K562 (cell line): ENCODE measurements around the gene SLC24A4. TPM values are rescaled to one million over a fixed set of nuclear protein-coding genes. Genes with fewer than 3 reads are reported as not detected.

Experiments
- ATAC-seq: fragments of 200-7000 bp; cut with Tn5 transposase; 3 replicates; pipeline ENCODE4 v1.9.1; 2020; ENCODE audit warnings: moderate library complexity
- BruUV-seq: library from RNA; stranded (reverse); fragments of 400-500 nt; replicated peaks from 2 replicates; lab custom pipeline; 2021; lab: Mats Ljungman, UMichigan
- CTCF ChIA-PET: fragments of 300-600 bp; formaldehyde crosslinking; extraction: SDS; loops from one replicate; lab custom pipeline; 2021; ENCODE audit warnings: low intra/inter-chr PET ratio; lab: Yijun Ruan, JAX
- POLR2A ChIA-PET: fragments of 300-600, 350-650 bp; sonication (Branson Sonifier 250); formaldehyde crosslinking; extraction: SDS; loops from one replicate; lab custom pipeline; 2021; ENCODE audit warnings: antibody characterized with exemption, inconsistent platforms; lab: Yijun Ruan, JAX
- DNase-seq, 4 experiments: peaks; one replicate each; pipeline versions ENCODE4 v3.0.0 to v3.0.0-alpha.2; 2011 to 2018; ENCODE audit warnings: low spot score in 3 of 4, mixed read lengths in 3 of 4; ENCODE audit errors: extremely low read depth in 1 of 4
- FAIRE-seq: peaks from 2 replicates; lab custom pipeline; 2011; peaks lifted over from hg19 to GRCh38; lab: Jason Lieb, UNC
- H2AFZ ChIP-seq: 2 replicates; pipeline ENCODE4 v1.6.0; 2011; ENCODE audit warnings: low read depth, low read length, control low read depth, inconsistent platforms
- H3K27ac ChIP-seq: fragments of 200-600 bp; 3 replicates; pipeline ENCODE4 v1.8.0; 2011; ENCODE audit warnings: low read depth, mild to moderate bottlenecking, control low read depth, inconsistent platforms, low read length, moderate library complexity, mixed read lengths; ENCODE audit errors: extremely low read depth
- H3K27me3 ChIP-seq, 2 experiments: fragments of 300-600 bp in 1 of 2; 2 replicates in 1 of 2; 3 replicates in 1 of 2; pipeline versions ENCODE4 v1.6.0 to v1.8.0; 2011; ENCODE audit warnings: inconsistent platforms in 2 of 2, low read length in 2 of 2, mild to moderate bottlenecking in 1 of 2, mixed read lengths in 1 of 2, moderate library complexity in 1 of 2; ENCODE audit not compliant: control insufficient read depth in 2 of 2, insufficient read depth in 2 of 2
- H3K36me3 ChIP-seq: fragments of 300-600 bp; 3 replicates; pipeline ENCODE4 v1.8.0; 2011; ENCODE audit warnings: mild to moderate bottlenecking, low read length, inconsistent platforms; ENCODE audit not compliant: control insufficient read depth, insufficient read depth
- H3K4me1 ChIP-seq, 2 experiments: fragments of 200-600 bp in 1 of 2; replicated peaks in 1 of 2; 2 replicates in 1 of 2; 3 replicates in 1 of 2; pipeline versions ENCODE4 v1.5.1 to v1.8.0; 2011; ENCODE audit warnings: inconsistent platforms in 2 of 2, low read length in 2 of 2, mild to moderate bottlenecking in 1 of 2, mixed read lengths in 1 of 2, moderate library complexity in 1 of 2; ENCODE audit not compliant: control insufficient read depth in 2 of 2, insufficient read depth in 2 of 2
- H3K4me2 ChIP-seq: 2 replicates; pipeline ENCODE4 v1.6.1; 2011; ENCODE audit warnings: low read length, control low read depth, inconsistent platforms, mixed read lengths; ENCODE audit not compliant: insufficient read depth
- H3K4me3 ChIP-seq: fragments of 200-600 bp; sonication (generic), shearing (Covaris generic); 2 replicates; pipeline ENCODE4 v1.5.1; 2016; ENCODE audit warnings: control low read depth, inconsistent platforms
- H3K79me2 ChIP-seq: fragments of 200-600 bp; 3 replicates; pipeline ENCODE4 v1.8.0; 2011; ENCODE audit warnings: low read length, inconsistent platforms; ENCODE audit not compliant: control insufficient read depth, insufficient read depth
- H3K9ac ChIP-seq, 2 experiments: 2 replicates each; pipeline versions ENCODE4 v1.6.0 to v1.6.1; 2011; ENCODE audit warnings: low read depth in 2 of 2, low read length in 2 of 2, control low read depth in 1 of 2, inconsistent platforms in 1 of 2, mild to moderate bottlenecking in 1 of 2, mixed read lengths in 1 of 2; ENCODE audit not compliant: insufficient read depth in 1 of 2
- H3K9me1 ChIP-seq: one replicate; pipeline ENCODE4 v1.6.0; 2011; ENCODE audit warnings: inconsistent platforms, mild to moderate bottlenecking, low read length, moderate library complexity; ENCODE audit not compliant: control insufficient read depth, insufficient read depth
- H3K9me3 ChIP-seq: replicated peaks from 2 replicates; pipeline ENCODE4 v1.5.1; 2011; ENCODE audit warnings: low read depth, low read length, inconsistent platforms; ENCODE audit not compliant: control insufficient read depth, insufficient read depth
- H4K20me1 ChIP-seq: replicated peaks from 2 replicates; pipeline ENCODE4 v1.6.1; 2011; ENCODE audit warnings: low read length, inconsistent platforms, mixed read lengths; ENCODE audit not compliant: control insufficient read depth, insufficient read depth
- DMBX1 ChIP-seq: fragments of 250-450 bp; sonication (Bioruptor Pico); IDR thresholded peaks from 2 replicates; pipeline ENCODE4 v1.8.0; 2022; ENCODE audit warnings: inconsistent platforms, mild to moderate bottlenecking, moderate library complexity, borderline replicate concordance
- E2F1 ChIP-seq: sonication (generic); formaldehyde crosslinking; IDR thresholded peaks from 2 replicates; pipeline ENCODE4 v1.8.1; 2023; ENCODE audit warnings: mild to moderate bottlenecking, missing genetic modification reagents, moderate library complexity
- RBM22 ChIP-seq: fragments of 200-400 bp; formaldehyde crosslinking; IDR thresholded peaks from 2 replicates; pipeline ENCODE4 v1.6.1; 2018; ENCODE audit warnings: low read length, low read depth; ENCODE audit not compliant: poor library complexity, severe bottlenecking
- TEAD1 ChIP-seq, 2 experiments: fragments of 450-650 bp in 1 of 2; sonication (generic) in 1 of 2; formaldehyde crosslinking; IDR thresholded peaks; 2 replicates each; pipeline versions ENCODE4 v1.4.0 to v1.8.0; 2020 to 2022; ENCODE audit warnings: mild to moderate bottlenecking in 2 of 2, missing genetic modification reagents in 1 of 2
- TRIM28 ChIP-seq: fragments of 450-650 bp; IDR thresholded peaks from 2 replicates; pipeline ENCODE4 v1.6.1; 2017
- ZNF232 ChIP-seq: sonication (generic); formaldehyde crosslinking; IDR thresholded peaks from 2 replicates; pipeline ENCODE4 v1.8.0; 2022; ENCODE audit warnings: mild to moderate bottlenecking, missing genetic modification reagents
- WGBS: fragments of 100-300 bp; shearing (Covaris generic); methylation state at CpG from one replicate; pipeline ENCODE4 v1.1.6; 2016; ENCODE audit warnings: low coverage, mixed read lengths; ENCODE audit not compliant: insufficient coverage; ENCODE audit errors: missing lambda C conversion rate; 5-methylcytosine and 5-hydroxymethylcytosine counted together
- in situ Hi-C: fragments of 300-500 bp; cut with MboI; formaldehyde crosslinking; loops from 4 replicates; pipeline ENCODE4 v1.15.0; 2018; ENCODE audit warnings: inconsistent platforms, mixed read lengths
- intact Hi-C: fragments of 100-400 bp; cut with micrococcal nuclease; formaldehyde crosslinking; loops from 2 replicates; pipeline ENCODE4 v1.14.2; 2022
- polyA plus RNA-seq, 8 experiments: library from polyadenylated mRNA; depleted of rRNA in 4 of 8; stranded (reverse) in 5 of 8; unstranded in 3 of 8; fragments of >200 nt; fragmentation: Nextera tagmentation in 2 of 8; fragmentation: Illumina TruSeq in 1 of 8; extraction: Ambion mirVana in 2 of 8; extraction: Trizol in 1 of 8; gene quantifications; 2 replicates each; pipeline versions ENCODE4 v1.2.1 to v1.2.3, GENCODE V29; 2011 to 2014; ENCODE audit warnings: inconsistent platforms in 1 of 8, missing spikeins in 1 of 8
- total RNA-seq, 7 experiments: library from RNA; depleted of rRNA in 6 of 7; stranded (reverse); fragments of >200 nt in 6 of 7; fragmentation: Illumina TruSeq in 2 of 7; extraction: Trizol in 2 of 7; gene quantifications; 2 replicates each; pipeline versions ENCODE4 v1.2.1 to v1.2.3, GENCODE V29; 2011 to 2021; ENCODE audit warnings: low replicate concordance in 1 of 7

Gene SLC24A4
- total and polyA plus RNA-seq, 9 of the 15 experiments (the other 6 are each of a cell fraction or from before 2014, with no cell fraction given) = not detected

- no peak for DNase-seq
- Histone ChIP-seq H3K9me1 (no peaks in the 10 kb centered on the region), H3K4me3 (no peak overlapping the region), H3K9me3 (no peaks in the 10 kb centered on the region), H2AFZ (no peak overlapping the region), H3K27me3 (peaks cover 0 to 6% of the 10 kb centered on the region in 2 experiments; a peak in 2 of 5 replicates), H3K4me1 (no peaks in the 10 kb centered on the region), H3K27ac (no peak overlapping the region), H3K79me2 (no peaks in the 10 kb centered on the region)
- POLR2A ChIA-PET = interaction anchor here (0.6 kb wide), 1 partner anchor 11 kb away, joined by 3 read pairs; no protein-coding TSS in a partner anchor
- intact Hi-C loops (no loop called here), in situ Hi-C loops (no loop called here)
- WGBS = 0% methylated on average over 6 of the region's 8 CpGs
- no TSS peak for BruUV-seq
- no peak for ATAC-seq
- TF ChIP-seq TRIM28 = no peak
- no peak for TF ChIP-seq DMBX1 (CRISPR knock-in tag)
- TF ChIP-seq ZNF232 (CRISPR knock-in tag) = no peak
- no peak for TF ChIP-seq RBM22
- TF ChIP-seq TEAD1 (CRISPR knock-in tag; IDR thresholded peaks at IDR 0.05) = no peak
- no peak for TF ChIP-seq E2F1 (CRISPR knock-in tag)
- TF ChIP-seq, all 486 proteins: peak for 0
- no peaks in the 10 kb centered on the region for H4K20me1 ChIP-seq
- no peaks in the 10 kb centered on the region for H3K36me3 ChIP-seq
- FAIRE-seq = no peak
- no peak overlapping the region for H3K9ac ChIP-seq
- CTCF ChIA-PET = no interaction called here
- no peak overlapping the region for H3K4me2 ChIP-seq
Observed at GRCh38 chr14:92308716-92309115, 14.2 kb upstream of the SLC24A4 start.
